NCI-H1105 treated with DMSO at 0.1 percent for 48 hours (cell line): ENCODE data around the gene MPZ.
"Not testable (repeated sequence)": the region's sequence is repeated elsewhere in the genome, so short reads cannot be mapped to it uniquely, and the experiment has no call there.

Experiments
- DNase-seq: peaks from one replicate; lab custom pipeline; 2025; lab: John Stamatoyannopoulos, UW

MPZ gene

DNA sequence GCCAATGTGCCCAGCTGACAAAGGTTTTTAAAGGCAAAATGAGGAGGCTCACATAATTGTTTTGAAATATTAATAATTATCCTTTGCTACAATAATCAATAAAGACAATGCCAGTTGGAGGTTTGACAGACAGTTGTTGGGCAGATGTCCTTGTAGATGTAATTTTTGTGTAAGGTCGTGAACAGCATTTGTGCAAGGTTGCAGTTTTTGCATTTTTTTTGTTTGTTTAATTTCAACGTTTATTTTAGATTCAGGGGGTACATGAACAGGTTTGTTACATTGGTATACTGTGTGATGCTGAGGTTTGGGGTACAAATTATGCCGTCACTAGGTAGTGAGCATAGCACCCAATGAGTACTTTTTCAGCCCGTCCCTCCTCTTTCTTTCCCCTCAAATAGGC is 9.3 kb downstream of the MPZ start:
- DNase-seq = no peak

DNA sequence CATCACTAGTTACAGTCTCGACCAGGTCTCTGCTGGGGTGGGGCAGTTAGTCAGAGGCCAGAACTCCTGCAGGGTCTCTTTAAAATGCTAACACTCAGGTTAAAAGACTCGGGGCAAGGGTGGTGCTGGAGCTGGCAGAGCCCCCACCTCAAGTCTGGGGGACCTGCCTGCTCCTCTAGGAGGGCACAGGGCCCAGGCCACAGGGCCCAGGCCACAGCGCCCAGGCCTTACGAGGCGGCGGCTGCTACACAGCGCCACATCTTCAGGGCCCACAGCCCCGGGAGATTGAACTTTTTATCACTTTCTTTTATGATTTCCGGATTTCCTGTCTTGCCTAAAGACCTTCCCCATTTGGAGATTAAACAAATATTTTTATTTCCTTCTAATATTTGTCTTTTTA is 10.4 kb downstream of the MPZ start:
- DNase-seq = no peak

DNA sequence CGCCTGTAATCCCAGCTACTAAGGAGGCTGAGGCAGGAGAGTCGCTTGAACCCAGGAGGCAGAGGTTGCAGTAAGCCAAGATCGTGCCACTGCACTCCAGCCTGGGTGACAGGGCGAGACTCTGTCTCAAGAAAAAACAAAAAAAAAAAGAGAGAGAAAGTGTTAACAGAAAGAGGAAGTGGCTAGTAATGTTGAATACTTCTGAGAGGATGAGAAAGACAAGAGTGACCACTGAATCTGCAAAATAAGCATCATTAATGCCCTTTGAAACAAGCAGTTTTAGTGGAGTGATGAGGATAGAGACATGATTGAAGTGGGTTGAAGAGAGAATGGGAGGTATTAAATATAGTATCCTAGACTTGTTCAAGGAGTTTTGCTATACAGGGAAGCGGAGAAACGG is 11.7 kb downstream of the MPZ start:
- no peak for DNase-seq

DNA sequence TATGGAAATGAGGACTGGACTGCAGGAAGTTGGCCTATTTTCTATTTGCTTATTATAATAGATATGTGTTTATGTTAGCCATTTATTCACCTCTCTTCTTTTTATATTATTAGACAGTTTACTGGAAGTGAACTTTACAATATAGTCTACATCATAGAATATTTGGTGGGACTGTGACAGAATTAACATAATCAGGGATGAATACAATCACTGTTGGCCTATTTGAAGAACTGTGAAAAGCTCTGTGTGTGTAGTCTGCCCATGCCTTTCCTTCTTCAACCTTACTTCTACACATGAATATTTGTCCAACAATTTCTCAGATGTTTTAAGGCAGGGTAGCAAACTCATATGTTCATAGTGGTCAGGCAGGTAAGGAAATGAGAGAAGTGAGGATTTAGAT is 12.4 kb downstream of the MPZ start:
- DNase-seq = no peak

DNA sequence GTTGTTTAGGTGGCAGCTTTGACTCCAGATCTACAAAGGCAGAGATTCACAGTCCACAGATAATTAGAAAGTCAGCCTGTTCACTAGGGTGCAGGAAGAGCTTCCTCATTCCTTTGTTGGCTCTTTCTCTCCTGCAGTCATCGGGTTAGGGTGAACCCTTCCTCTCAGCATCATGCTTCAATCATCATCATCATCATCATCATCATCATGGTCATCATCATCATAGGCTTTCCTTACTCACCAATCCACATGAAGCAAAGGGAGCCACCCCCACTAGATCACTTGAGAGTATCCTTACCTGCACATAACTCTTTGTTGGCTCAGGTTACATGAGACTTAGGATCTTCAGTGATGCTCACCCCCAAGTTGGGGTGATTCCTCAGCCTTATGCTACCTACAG is 19.0 kb downstream of the MPZ start:
- DNase-seq = no peak

DNA sequence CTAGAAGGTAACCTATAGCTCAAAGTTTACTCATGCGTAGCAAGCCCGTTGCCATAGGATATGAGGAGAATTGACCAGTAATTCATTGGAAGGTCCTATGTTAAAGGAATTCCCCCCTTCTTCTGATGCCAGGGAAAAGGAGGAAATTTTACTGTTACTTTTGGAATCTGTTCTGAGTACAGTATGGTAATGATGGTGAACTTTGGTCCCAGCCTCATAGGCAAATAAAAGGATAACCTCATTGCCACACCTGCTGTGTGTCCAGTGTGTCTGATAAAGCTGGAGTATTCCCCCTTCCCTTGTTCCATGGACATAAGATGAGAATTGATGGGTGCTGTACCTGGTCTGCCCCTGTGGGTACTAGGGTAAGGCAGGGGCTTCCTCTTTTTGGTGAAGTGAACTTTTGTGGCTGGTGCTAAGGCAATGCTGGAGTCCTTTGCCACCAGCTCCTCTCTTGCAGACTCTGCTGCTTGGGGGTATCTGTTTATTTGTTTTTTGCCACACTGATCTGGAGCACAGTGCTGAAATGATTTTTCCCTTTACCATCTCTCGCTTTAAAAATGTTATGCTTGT is 22.2 kb downstream of the MPZ start:
- DNase-seq = no peak

DNA sequence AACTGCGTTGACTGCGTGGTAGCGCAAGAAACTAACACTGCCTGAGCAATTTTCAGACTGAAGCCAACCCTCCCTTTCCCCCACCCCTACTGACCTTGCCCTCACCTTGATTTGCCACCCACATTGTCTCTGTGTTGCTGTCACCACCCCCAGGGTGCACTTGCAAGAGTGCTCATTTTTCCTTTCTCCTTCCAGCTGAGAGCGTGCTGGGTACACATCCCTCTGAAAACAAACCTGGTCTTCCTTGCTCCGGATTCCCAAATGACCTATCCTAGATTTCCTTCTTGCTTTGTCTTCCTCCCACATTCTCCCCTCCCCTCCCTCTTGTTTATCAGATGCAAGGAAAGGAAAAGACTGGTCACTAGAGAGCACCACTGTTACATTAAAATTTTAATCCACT is 24.2 kb downstream of the MPZ start:
- DNase-seq = no peak

DNA sequence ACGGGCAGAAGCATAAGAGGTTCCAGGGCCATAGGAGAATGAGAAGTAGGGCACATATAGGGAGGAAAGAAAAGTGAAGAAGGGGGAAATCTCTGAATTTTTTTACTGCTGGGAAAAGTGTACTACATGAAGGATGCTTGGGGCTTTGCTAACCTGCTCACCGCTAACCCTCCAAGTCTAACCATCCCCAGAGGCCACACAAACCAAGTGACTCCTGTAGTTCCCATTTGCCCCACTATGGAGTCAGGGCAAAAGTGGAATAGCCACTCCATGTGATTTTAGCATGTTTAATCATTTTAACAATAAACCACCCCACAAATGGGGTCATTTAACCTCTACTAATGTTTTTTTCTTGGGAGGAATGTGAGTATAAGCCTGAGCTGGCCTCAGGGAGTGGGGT is 24.7 kb downstream of the MPZ start:
- no peak for DNase-seq

DNA sequence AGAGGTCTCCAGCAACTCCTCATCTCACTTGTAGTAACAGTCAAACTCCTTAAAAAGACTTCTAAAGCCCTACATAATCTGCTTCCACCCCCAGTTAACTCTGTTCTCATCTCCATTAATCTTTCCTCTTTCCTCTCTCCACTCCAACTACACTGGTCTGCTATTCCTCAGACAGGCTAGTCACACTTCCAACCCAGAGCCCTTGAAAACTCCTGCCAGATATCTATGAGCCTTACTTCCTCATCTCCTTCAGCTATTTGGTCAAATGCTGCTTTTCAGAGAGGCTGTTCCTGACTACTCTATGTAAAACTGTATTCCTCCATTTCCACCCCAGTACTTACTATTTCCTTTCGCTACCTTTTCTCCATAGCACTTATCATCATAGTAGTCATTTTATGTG is 26.8 kb downstream of the MPZ start:
- no peak for DNase-seq

DNA sequence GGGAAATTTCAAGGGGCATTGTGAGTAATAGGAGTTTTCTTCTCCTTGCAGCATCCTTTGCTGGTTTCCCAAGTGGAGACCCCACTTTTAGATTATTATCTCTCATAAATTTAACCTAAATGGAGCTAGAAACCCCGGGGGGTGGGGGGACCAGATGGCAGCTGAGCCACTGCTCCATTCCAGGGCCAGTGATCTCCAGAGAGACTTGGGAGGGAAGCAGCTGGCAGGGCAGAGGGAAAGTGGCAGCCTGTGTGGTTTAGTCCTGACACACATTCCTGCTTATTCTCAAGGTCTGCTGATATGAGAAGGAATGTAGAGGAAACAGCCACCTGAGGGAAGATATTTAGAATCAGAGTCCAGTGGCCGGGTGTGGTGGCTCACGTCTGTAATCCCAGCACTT is 34.9 kb downstream of the MPZ start:
- no peak for DNase-seq

DNA sequence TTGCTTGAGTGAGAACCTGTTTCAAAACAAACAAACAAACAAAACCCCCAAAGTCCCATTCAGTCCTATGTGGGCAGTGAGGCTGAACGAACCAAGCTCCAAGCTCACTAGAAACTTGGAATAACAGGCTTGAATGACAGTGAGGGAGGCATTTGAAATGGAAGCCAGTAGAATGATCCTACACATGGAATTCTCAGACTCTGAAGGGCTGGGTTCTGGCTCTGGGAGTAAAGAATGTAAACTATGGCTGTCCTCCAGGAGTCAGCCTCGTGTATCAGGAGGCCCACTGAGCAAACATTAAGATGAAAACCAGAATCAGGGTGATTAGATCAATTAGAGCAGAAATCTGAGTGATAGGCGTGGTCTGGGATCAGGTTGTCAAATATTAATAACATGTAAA is 36.4 kb downstream of the MPZ start:
- DNase-seq = no peak

DNA sequence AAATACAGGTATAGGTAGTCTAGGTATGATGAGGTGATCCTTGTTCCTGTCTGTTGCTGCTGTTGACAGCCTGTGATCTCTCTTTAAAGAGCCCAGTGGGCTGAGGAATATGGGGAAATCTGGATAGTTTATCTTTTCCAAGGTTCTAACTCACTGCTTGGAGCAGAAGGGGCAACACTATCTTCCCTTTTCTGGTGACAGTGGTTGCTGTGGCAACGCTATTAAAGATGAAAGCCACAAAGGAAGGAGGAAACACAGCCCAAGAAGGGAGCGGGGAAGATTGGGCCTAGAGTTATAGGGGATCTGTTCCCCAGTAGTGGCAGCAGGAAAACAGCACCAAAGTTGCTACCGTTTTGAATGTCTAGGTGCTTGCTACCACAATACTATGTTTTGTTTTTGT is 42.4 kb downstream of the MPZ start:
- no peak for DNase-seq

DNA sequence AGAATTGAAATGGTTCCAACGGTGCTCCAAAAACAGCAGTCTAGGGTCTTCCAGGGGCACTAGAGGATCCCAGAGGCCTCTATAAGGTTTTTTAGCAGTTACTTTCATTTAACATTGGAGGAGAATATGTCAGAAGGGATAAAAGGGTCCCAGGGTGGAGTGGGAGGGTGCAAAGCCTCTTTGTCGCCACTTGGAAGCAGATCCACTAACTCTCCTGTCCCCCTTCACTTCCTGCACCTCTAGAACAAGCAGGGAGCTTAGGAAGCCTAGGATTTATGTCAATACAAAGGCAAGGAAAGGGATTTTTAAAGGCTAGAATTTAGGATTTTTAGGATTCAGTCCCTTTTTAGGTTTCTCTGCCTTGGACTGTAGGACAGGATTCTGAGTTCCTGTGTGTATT is 42.9 kb downstream of the MPZ start:
- DNase-seq = no peak

DNA sequence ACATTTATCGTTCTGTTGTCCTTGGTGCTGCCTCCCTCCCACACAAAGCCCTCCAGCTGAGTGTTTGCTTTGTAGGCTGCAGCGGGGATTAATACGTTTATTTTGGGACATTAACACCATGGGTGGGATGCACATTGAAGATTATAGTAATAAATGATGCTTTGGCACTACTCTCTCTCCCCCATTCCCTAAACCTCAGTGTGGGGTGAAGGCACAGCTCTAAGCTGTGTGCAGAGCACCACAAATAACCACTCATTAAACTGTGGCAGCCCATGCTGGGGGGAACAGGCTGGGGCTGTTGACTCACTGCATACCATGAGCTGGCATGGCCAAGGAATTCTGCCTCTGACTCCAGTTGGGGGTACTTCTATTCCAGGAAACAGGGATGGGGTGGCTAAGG is 43.6 kb downstream of the MPZ start:
- DNase-seq = no peak

DNA sequence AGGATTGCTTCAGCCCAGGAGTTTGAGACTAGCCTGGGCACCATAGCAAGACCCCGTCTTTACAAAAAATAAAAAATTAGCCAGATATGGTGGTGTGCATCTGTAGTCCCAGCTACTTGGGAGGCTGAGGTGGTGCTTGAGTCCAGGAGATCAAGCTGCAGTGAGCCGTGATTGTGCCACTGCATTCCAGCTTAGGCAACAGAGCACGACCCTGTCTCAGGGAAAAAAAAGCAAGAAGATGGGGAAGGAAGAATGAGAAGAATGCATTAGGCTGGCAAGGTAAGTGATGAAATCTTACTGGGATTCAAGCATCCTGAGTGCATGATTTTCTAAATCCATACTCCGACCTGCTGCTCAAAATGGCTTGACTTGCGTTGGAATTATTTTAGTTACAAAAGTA is 44.5 kb downstream of the MPZ start:
- DNase-seq = no peak

DNA sequence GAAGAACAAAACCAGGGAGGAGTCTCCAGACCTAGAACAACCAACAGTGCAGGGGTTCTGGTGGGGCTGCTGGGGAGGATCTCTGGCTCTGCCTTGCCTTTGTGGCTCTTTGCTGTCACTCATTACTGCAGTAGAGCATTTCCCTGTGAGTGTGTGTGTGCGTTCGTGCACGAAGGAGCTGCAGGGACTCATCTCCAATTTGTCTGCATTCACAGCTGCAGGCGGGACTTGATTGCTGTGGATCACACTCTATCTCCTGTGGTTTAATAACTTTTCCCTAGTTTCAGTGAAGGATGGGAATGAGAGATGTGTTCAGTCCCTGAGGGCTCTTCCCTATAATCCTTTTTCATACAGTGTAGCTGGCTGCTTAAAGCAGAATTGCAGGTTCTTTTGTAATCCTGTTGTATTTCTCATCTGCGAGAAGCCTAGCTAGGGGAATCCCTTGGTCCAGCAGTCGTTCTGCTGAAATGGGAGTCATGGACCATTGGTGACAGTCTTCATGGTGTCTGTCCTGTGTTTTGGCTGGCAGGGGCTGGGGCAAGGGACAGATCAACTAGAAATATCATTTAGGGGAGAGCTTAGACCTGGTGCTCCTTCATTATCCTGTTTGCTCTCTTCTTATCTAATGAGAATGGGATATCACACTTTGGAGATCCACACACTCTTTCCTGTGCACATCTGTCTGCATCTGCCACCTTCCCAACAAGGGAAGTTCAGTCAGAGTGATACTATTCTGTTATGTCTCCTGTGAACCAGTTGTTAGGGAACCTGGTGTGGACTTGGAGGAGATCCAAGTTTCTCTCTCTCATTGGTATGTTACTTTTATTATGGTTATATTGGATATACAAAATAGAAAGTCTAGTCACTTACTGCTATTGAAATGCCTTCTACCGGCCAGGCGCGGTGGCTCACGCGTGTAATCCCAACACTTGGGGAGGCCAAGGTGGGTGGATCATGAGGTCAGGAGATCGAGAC is 48.2 kb downstream of the MPZ start:
- no peak for DNase-seq

DNA sequence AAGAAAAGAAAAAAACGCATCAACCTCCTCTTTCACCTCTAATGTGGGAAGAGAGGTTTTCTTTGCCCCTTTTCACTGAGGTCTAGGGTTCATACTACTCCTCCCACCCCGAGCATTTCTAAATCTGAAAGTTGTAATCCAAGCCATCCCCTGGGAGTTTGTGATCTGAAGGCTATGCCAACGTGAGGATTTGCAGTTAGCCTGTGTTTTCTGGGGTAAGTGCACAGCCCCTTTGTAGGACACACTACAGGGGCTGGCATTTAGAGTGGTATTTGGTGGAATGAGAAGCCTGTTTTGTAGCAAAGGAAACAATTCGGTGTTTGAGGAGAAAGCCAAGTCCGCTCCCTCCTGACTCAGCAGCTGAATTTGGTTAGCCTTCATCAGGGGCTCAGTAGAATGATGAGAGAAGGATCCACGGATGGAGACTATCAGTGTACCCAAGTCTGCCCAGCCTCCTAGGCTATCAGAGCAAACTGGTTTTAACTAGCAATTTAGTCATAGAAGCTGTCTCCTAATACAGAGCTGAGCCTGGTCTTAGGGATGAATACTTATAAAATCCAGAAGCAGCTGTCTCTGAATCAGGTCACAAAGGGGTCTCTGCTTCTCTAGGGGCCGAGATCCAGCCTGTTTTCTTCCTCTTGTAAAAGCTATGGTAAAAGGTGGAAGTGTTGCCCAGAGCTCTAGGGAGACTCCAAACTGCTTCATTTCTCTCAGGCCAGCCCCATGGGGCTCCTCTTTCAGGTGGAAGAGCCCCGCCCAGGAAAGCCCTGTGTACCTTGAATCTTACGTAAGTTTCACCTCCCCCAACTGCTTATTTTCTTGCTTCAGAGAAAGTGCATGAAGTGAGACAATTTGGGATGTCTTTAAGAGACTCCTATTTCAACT is 49.1 kb downstream of the MPZ start:
- DNase-seq = no peak

DNA sequence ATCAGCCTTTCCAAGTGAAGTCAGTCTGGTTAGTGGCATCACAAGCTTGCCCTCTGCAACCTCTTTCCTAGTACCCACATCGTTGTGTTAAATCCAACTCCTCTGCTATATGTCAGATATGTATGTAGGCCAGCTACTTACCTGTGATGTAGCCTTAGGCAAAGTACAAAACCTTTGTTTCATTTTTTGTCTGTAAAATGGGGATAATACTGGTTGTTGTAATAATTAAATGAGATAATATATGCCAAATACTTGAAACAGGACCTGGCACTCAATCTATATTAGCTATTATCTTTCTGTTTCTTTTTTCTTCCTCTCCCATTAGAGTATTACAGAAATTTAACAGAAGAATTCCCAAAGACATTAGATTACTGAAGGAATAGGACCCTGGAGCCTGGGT is 50.0 kb downstream of the MPZ start:
- no peak for DNase-seq

DNA sequence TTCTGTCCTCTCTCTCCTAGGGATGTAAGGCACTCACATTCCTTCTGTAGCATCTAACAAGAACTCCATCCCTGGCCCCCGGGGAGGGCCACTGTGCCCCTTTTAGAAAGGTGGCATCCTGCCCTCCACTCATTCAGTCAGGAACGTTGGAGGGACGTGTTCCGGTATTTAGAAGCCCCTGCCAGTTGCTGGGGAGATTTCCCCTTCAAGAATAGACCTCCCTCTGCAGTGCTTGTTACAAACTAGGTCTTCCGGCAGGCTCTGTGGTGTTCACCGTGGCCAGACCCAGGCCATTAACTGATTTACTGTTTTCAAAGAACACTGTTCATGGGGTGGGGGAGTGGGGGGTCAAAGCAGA is 50.4 kb downstream of the MPZ start:
- no peak for DNase-seq

DNA sequence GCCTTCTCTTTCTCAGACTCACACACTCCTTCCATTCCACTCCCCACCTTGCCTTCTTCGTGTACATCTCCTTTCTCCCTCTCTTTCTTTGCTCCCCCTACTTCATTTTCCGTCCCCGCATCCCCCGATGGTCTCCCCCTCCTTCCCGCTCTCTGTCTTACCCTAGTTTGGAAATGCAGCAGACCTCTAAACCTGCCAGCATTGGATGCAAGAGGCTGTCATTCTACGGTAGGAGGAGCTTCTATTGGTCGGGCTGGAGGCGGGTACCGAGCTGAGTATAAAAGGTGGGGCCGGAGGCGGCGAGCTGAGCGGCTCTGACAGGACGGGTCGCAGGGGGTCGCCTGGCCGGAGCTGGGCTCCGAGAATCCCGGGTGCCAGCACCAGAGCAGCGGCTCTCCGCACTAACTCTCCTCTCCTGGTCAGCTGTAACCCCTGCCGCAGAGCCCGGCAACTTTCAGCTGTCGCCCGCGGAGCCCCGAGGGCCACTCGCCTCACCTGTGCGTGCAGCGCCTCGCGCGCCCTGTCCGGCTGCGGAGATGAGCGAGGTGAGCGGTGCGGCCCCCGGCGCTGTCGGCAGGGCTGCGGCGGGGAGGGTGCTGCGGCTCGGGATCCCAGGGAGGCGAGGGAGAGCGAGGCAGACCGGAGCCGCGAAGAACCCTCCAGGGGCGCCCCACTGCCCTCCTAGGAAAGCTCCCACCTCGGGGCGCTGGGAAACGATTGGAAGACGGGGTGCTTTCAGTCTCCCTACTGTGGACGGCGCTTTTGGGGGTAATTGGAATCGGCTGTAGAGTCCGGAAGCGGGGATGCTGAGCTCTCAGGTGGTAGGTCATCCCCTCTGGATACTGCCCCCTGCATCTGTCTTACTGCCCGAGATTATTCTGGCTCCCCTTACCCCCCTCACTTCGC is 51.1 kb downstream of the MPZ start, which contains the start of gene PCP4L1:
TSS of gene PCP4L1 (plus strand) at position 307 of the 906 bp plus-strand sequence. CDS start at position 537, 230 bp downstream.
- DNase-seq = peak; percentile 73

DNA sequence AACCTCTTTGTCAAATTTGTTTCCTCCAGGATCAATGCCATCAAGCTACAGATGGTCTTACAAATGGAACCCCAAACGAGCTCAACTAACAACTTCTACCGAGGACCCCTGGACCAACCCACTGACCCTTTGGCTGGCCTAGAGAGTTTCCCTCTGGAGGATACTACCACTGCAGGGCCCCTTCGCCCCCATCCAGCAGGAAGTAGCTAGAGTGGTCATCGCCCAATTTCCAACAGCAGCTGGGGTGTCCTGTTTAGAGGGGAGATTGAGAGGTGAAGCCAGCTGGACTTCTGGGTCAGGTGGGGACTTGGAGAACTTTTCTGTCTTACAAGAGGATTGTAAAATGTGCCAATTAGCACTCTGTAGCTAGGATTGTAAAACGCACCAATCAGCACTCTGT is 52.7 kb downstream of the MPZ start:
- DNase-seq = not testable (repeated sequence)
